Hepatocyte (in vitro differentiated cells): ENCODE data around the gene INHBA. TPM values are rescaled to one million over a fixed set of nuclear protein-coding genes. Genes with fewer than 3 reads are reported as not detected.

Source experiments
- DNase-seq: peaks from one replicate; pipeline ENCODE4 v3.0.0-alpha.2; 2016; ENCODE audit warnings: low spot score
- H2AFZ ChIP-seq: fragments of 200-600 bp; sonication (generic); 2 replicates; pipeline ENCODE4 v1.6.0; 2016; ENCODE audit warnings: antibody characterized with exemption, mild to moderate bottlenecking
- H3K27ac ChIP-seq: fragments of 200-600 bp; sonication (generic); 2 replicates; pipeline ENCODE4 v1.5.1; 2016; ENCODE audit warnings: mild to moderate bottlenecking
- H3K27me3 ChIP-seq: fragments of 200-600 bp; sonication (generic); 2 replicates; pipeline ENCODE4 v1.6.1; 2016
- H3K36me3 ChIP-seq: fragments of 200-600 bp; sonication (generic); replicated peaks from 2 replicates; pipeline ENCODE4 v1.5.1; 2016; ENCODE audit warnings: low read depth; ENCODE audit not compliant: insufficient read depth
- H3K4me1 ChIP-seq: fragments of 200-600 bp; sonication (generic); 2 replicates; pipeline ENCODE4 v1.5.1; 2016; ENCODE audit warnings: mild to moderate bottlenecking, moderate library complexity; ENCODE audit not compliant: insufficient read depth
- H3K4me2 ChIP-seq: fragments of 200-600 bp; sonication (generic); 2 replicates; pipeline ENCODE4 v1.6.0; 2016
- H3K4me3 ChIP-seq: fragments of 200-600 bp; sonication (generic); 2 replicates; pipeline ENCODE4 v1.5.1; 2016; ENCODE audit warnings: mild to moderate bottlenecking
- H3K79me2 ChIP-seq: fragments of 200-600 bp; sonication (generic); 2 replicates; pipeline ENCODE4 v1.6.0; 2017; ENCODE audit warnings: mild to moderate bottlenecking
- H3K9me2 ChIP-seq: fragments of 200-600 bp; sonication (generic); replicated peaks from 2 replicates; pipeline ENCODE4 v1.6.0; 2017; ENCODE audit warnings: mild to moderate bottlenecking; ENCODE audit not compliant: insufficient read depth
- H3K9me3 ChIP-seq: fragments of 200-600 bp; sonication (generic); 2 replicates; pipeline ENCODE4 v1.5.1; 2016; ENCODE audit warnings: low read depth, mild to moderate bottlenecking
- H4K20me1 ChIP-seq: fragments of 200-600 bp; sonication (generic); 2 replicates; pipeline ENCODE4 v1.6.0; 2016; ENCODE audit warnings: mild to moderate bottlenecking; ENCODE audit not compliant: insufficient read depth, poor library complexity, severe bottlenecking
- CTCF ChIP-seq: fragments of 200-600 bp; sonication (generic); IDR thresholded peaks from 2 replicates; pipeline ENCODE4 v1.5.1; 2016; ENCODE audit warnings: antibody characterized with exemption, mild to moderate bottlenecking; ENCODE audit not compliant: poor library complexity
- EZH2 ChIP-seq: fragments of 200-600 bp; sonication (generic); IDR thresholded peaks from 2 replicates; pipeline ENCODE4 v1.6.1; 2016; ENCODE audit warnings: antibody characterized with exemption, mild to moderate bottlenecking, borderline replicate concordance
- EZH2phosphoT487 ChIP-seq: fragments of 200-600 bp; sonication (generic); IDR thresholded peaks from one replicate; pipeline ENCODE4 v1.6.1; 2018; ENCODE audit warnings: antibody characterized with exemption, mild to moderate bottlenecking, low read depth, moderate library complexity; ENCODE audit not compliant: unreplicated experiment, severe bottlenecking
- WGBS: methylation state at CpG from one replicate; pipeline ENCODE4 v1.1.6; 2016; ENCODE audit warnings: low lambda C conversion rate; ENCODE audit errors: missing lambda C conversion rate; 5-methylcytosine and 5-hydroxymethylcytosine counted together
- polyA plus RNA-seq: library from polyadenylated mRNA; unstranded; fragments of >200 nt; fragmentation: Nextera tagmentation; extraction: Ambion mirVana; gene quantifications from 2 replicates; pipeline ENCODE4 v1.2.1, GENCODE V29; 2016
- total RNA-seq: library from RNA; depleted of rRNA; stranded (reverse); fragments of >200 nt; gene quantifications from 2 replicates; pipeline ENCODE4 v1.2.3, GENCODE V29; 2014

INHBA gene
- total and polyA plus RNA-seq, 2 experiments from 2014 or later: 7.0 to 8.2 TPM

GRCh38 chr7:41738806-41739205, 35.9 kb upstream of the INHBA start:
- H3K36me3 ChIP-seq: no peaks in the 10 kb centered on the region
- no peak overlapping the region for H3K27ac ChIP-seq
- H4K20me1 ChIP-seq: no peaks in the 10 kb centered on the region
- no peak for DNase-seq
- H3K4me2 ChIP-seq: no peak overlapping the region
- H3K9me3 ChIP-seq: no peaks in the 10 kb centered on the region
- H3K9me2 ChIP-seq: no peaks in the 10 kb centered on the region
- H3K79me2 ChIP-seq: no peaks in the 10 kb centered on the region
- no peak for TF ChIP-seq CTCF
- no peak for TF ChIP-seq EZH2
- no peak for TF ChIP-seq EZH2phosphoT487
- no peaks in the 10 kb centered on the region for H3K27me3 ChIP-seq
- no peak overlapping the region for H2AFZ ChIP-seq
- 88% methylated on average over 3 of the region's 3 CpGs for WGBS
- no peak overlapping the region for H3K4me3 ChIP-seq
- H3K4me1 ChIP-seq: no peaks in the 10 kb centered on the region

GRCh38 chr7:41738336-41738735, 35.4 kb upstream of the INHBA start:
- Histone ChIP-seq H3K9me3 (no peaks in the 10 kb centered on the region), H3K4me3 (no peak overlapping the region), H3K4me2 (no peak overlapping the region), H3K9me2 (no peaks in the 10 kb centered on the region), H3K4me1 (no peaks in the 10 kb centered on the region), H3K36me3 (no peaks in the 10 kb centered on the region), H3K27ac (no peak overlapping the region), H3K79me2 (no peaks in the 10 kb centered on the region), H2AFZ (no peak overlapping the region), H3K27me3 (no peaks in the 10 kb centered on the region), H4K20me1 (no peaks in the 10 kb centered on the region)
- DNase-seq: no peak
- WGBS: 85% methylated on average over 4 of the region's 4 CpGs
- TF ChIP-seq EZH2phosphoT487 (no peak), EZH2 (no peak), CTCF (no peak)

DNA sequence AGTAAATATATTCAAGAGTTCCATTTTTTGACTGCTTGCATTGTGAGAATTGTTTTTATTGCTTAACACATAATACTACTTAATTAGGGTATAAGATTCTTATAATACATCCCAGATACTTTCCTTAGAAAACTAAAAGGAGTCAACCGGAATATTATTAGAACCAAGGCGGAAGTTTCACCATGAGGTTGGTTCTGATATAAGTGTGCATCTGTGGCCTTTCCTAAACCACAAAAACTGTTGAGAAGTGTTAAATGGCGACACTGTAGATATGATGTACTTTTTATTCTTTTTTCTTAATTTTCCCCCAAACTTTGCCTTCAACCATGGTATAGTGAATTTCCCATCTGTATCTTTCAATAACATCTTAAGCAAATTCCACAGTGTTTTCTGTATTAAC, 32.3 kb upstream of the INHBA start:
- Histone ChIP-seq H3K9me3 (no peaks in the 10 kb centered on the region), H3K4me3 (no peak overlapping the region), H2AFZ (no peak overlapping the region), H4K20me1 (no peaks in the 10 kb centered on the region), H3K9me2 (no peaks in the 10 kb centered on the region), H3K4me2 (no peak overlapping the region), H3K36me3 (no peaks in the 10 kb centered on the region), H3K79me2 (no peaks in the 10 kb centered on the region), H3K4me1 (no peaks in the 10 kb centered on the region), H3K27me3 (no peaks in the 10 kb centered on the region), H3K27ac (no peak overlapping the region)
- TF ChIP-seq EZH2phosphoT487 (no peak), CTCF (no peak), EZH2 (no peak)
- DNase-seq: no peak
- 95% methylated on average over 3 of the region's 3 CpGs for WGBS

- no peak overlapping the region for H3K27ac ChIP-seq
These were observed 30.0 kb upstream of the INHBA start for GRCh38 chr7:41732843-41733306.

More at GRCh38 chr7:41732843-41733306, 30.0 kb upstream of the INHBA start:
- Histone ChIP-seq H3K9me3 (no peaks in the 10 kb centered on the region), H3K4me3 (no peak overlapping the region), H3K4me1 (no peaks in the 10 kb centered on the region), H3K4me2 (no peak overlapping the region), H2AFZ (no peak overlapping the region), H3K79me2 (no peaks in the 10 kb centered on the region), H3K36me3 (no peaks in the 10 kb centered on the region), H4K20me1 (no peaks in the 10 kb centered on the region), H3K9me2 (no peaks in the 10 kb centered on the region), H3K27me3 (no peaks in the 10 kb centered on the region)
- no peak for TF ChIP-seq CTCF
- DNase-seq: no peak
- WGBS: 80% methylated on average over 7 of the region's 7 CpGs
